Muscle of back (tissue), 11 donors: ENCODE measurements around the gene HCN2. TPM values are rescaled to one million over a fixed set of nuclear protein-coding genes. Genes with fewer than 3 reads are reported as not detected.
"Not testable (repeated sequence)": the region's sequence is repeated elsewhere in the genome, so short reads cannot be mapped to it uniquely, and the experiment has no call there.

Experiments used
- DNase-seq, 3 donors: peaks; one replicate each; pipeline versions ENCODE4 v3.0.0 to v3.0.0-alpha.2; 2013
- polyA plus RNA-seq, 10 donors: library from polyadenylated mRNA; unstranded; fragments of 120-200 nt; gene quantifications; one replicate each; pipeline ENCODE4 v1.2.1, GENCODE V29; 2013; ENCODE audit not compliant: insufficient read length in 10 of 10

HCN2 gene
- polyA plus RNA-seq, 10 donors, result 0.13 to 0.51 (median 0.23) TPM

DNA sequence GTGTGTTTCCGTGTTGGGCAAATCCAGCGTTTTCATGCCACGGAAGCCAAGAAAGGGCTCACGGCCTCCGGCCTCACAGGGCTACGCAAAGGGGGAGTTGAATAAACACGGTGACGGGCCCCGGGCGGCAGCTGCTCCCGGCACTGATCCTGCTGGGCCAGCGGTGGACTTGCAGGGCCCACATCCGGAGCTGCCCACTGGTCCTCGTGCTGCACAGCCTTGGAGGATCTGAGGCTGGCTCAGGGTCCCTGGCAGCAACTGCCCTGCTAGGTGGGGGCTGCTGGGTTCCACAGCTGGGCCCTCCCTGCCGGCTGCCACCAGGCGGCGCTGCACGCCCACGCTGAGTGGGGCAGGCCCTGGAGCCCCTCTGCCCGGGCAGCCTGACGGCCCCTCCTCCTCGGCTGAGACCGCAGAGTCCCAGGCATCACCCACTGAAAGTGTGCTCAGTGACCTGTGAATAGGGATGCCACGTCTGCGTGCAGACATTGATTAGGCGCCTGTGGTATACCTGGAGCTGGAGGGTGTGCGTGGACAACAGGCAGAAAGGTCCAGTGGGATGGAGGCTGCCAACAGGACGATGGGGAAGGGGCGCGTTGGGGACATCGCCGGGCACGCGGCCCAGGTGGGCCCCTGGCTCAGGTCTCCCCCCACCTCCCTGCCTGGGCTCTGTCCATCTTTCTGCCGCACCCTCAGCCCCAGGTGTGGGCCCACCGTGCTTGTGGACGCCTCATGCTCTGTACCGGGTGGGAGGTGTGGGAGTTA, 5.3 kb upstream of the HCN2 start:
- DNase-seq, result peak in 2 of 3 donors; percentile 42 to 64

GRCh38 chr19:585146-585545, 4.5 kb upstream of the HCN2 start:
- DNase-seq, result not testable (repeated sequence)

DNA sequence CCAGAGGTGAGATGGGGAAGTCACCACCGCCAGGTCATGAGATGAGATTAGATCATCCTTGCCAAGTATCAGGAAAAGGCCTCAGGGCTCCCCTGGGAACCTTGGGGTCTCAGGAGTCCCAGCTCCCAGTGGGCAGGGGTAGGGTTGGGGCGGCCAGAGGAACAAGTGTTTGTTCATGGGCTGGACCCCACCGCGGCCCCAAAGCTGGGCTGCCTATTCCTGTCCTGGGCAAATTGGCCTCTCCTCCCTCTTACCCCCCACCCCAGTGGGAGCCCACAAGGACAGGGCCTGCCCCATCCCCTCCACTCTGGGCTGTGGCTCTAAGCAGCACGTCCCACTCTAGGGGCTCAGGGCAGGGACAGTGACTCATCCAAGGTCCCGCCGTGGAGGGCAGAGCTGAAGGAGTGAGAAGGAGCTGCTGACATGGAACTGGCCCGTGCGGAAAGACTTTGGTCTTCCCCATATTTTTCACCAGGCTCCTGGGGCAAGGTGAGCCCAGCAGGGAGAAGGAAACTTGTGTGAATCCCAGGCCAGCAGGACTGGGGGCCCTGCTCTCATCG, 4.0 kb upstream of the HCN2 start:
- no peak for DNase-seq

DNA sequence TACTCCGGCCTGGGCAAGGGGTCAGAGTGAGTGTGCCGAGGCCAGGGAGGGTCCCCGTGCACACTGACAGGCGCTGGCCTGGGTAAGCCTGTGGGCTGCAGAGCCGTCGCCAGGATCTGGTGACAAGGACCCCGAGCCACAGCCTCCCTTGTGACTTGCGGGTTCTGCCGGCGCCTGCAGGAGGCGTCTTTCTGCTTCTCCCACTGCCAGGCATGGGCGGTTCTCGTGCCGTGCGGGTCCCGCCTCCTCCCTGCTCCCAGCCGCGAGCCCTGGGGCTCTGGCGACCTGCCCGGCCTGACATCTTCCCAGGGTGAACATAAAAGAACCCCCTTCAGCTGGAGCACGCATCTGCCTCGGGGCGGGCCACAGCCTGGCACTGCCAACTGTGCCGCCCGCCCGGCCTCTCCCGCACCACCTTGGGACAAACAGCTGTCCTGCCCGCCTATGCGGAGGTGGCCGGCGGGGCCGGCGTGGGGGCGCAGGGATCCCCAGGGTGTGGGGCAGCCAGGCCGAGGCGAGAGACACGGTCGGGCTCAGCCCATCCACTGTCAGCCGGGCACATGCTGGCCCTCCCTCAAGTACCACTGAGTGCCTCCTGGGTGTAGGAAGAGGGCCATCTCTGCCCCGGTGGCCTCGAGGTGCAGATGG, 1.5 kb upstream of the HCN2 start:
- DNase-seq, result peak in 2 of 3 donors; percentile 35 to 62

DNA sequence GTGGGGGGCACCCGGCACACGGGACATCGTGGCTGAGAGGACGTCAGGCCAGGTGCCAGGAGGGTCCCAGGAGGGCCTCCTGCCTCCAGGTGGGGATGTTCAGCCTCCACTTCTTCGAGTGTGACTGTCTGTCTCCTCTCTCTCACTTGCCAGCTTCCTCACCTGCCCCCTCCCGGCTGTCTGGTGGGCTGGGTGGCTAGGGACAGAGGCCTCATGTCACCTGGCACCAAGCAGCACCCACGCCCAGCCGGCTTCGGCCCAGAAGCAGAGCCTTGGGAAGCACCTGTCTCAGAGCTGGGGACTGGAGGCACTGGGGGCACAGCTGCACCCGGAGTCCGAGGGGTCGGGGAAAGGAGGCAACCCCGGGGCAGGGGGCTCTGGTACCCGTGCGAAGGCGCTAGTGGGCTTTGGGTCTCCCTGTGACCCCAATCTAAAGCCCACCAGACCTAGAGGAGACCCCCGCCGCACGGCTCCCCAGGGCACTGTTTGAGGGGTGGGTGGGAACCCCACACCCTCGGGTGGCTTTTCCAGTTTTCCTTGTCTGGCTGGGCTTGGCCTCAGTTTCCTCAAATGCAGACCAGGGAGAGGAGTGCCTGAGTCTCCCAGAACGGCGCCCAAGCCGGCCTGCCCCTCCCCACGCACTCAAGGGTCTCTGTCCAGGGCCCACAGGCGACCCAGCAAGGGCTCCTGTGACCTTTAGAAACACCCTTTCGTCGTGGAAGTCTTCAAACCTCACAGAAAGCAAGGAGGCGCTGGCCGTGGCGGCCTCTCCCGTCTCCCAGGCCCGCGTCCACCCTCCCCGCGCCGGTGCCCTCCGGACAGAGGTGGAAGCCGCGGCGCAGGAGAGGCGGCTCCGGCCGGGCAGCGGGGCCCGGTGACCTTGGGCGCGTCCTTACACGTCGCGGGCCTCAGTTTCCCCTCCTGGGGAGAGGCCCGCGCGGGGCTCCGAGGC, 664 bp upstream of the HCN2 start:
- DNase-seq, result no peak

DNA sequence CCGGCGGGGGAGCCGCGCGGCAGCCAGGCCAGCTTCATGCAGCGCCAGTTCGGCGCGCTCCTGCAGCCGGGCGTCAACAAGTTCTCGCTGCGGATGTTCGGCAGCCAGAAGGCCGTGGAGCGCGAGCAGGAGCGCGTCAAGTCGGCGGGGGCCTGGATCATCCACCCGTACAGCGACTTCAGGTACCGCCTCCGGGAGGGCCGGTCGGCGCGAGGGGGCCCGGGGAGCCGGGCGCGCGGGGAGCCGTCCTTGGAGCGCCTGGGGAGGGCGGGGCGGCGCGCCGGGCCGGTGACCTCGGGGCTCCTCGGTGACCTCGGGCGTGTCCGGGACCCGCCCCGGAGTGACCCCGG, 690 bp downstream of the HCN2 start:
- peak in 1 of 3 donors; percentile 52 for DNase-seq

- DNase-seq, result no peak
Observed at GRCh38 chr19:590750-591098, 1.0 kb downstream of the HCN2 start.

- peak in 2 of 3 donors; percentile 46 to 74 for DNase-seq
Observed at GRCh38 chr19:591099-591958, 1.6 kb downstream of the HCN2 start.

DNA sequence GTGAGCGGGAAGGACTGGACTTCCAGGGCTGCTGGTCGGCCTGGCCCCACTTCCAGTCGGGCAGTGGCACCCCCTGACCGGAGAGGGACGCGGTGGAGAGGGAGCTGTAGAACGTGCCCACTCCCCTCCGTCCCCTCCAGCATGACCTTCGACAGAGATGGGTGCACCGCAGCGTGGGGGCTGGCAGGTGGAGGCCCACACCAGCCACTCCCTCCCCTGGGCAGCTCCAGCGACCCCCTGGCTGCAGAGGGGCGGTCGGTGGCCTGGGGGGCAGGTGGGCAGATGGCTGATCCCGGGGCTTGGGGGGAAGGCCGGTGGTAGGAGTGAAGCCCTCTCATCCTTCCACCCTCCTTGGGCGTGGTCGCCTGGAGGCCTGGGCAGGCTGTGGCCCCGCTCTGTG, 2.4 kb downstream of the HCN2 start:
- no peak for DNase-seq

DNA sequence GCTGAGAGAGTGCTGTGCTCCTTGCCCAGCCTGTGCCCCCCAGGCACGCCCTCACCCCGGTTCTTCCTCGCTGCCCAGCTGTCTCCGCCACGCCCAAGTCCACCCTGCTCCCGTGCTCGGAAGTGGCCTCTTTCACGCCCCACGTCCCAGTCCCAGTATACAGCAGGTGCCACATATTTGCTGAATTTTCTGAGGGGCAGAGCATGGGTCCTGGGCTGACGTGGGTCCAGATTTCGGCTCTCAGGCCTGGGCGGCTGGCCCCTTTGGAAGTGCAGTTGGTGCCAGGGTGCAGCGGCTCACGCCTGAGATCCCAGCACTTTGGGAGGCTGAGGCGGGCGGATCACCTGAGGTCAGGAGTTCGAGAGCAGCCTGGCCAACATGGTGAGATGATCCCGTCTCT, 3.4 kb downstream of the HCN2 start:
- no peak for DNase-seq

DNA sequence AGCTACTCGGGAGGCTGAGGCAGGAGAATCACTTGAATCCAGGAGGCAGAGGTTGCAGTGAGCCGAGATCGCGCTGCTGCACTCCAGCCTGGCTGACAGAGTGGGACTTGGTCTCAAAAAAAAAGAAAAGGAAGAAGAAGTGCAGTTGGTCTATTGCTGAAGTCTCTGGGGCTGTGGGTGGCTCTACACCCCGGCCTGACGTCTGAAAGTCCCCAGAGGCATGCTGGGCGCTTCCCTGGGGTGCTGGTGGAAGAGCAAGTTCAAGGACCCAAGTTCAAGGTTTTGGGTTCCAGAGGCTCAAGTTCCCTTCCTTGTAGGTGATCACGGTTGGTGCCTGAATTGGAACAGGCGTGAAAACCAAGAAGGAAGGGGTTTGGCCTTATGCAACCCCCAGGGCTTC, 3.8 kb downstream of the HCN2 start:
- DNase-seq, result no peak

DNA sequence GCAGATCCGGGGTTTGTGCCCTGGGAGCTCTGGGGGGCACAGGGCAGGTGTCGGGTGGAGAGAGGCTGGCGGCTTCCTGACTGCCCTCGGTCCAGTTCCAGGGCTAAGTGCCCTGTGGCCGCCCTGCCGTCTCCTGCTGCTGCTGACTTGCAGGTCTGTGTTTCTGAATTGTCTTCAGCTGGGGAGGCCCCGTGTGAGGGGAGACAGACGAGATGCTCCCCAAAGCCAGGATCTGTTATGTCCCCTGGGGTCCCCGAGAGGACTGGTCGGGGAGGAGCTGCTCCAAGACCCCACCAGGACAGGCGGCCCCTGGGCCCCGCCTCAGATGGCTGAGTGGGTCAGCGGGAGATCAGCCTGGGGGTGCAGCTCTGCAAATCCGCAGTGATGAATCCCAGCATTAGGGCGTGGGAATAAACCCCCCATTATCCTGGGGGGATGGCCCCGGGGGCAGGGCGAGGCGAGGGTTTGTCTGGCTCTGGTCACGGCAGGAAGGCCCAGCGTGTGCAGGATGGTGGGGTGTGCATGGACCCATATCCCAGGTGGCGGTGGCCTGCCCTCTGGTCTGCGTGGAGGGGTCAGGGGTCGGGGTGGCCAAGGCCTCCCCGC, 4.7 kb downstream of the HCN2 start:
- no peak for DNase-seq

GRCh38 chr19:595326-596262, 5.9 kb downstream of the HCN2 start:
- DNase-seq, result no peak

DNA sequence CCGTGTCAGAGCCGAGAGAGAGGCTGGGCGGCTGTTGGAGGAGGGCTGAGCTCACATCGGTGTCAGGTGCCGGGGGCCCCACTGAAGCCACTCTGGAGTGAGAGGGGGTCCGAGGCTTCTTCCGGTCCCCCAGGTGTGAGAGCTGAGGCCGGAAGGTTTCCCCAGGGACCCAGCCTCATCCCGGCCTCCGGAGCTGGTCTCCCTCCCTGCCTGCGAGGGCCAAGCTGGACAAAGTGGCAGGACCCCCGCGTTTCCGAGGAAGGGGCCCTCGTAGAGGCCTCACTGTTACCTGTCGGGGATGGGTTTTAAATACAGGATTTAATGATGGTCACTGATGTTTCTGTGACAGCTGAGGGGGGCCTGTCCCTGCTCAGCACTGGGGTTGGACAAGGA, 6.6 kb downstream of the HCN2 start:
- DNase-seq, result no peak

DNA sequence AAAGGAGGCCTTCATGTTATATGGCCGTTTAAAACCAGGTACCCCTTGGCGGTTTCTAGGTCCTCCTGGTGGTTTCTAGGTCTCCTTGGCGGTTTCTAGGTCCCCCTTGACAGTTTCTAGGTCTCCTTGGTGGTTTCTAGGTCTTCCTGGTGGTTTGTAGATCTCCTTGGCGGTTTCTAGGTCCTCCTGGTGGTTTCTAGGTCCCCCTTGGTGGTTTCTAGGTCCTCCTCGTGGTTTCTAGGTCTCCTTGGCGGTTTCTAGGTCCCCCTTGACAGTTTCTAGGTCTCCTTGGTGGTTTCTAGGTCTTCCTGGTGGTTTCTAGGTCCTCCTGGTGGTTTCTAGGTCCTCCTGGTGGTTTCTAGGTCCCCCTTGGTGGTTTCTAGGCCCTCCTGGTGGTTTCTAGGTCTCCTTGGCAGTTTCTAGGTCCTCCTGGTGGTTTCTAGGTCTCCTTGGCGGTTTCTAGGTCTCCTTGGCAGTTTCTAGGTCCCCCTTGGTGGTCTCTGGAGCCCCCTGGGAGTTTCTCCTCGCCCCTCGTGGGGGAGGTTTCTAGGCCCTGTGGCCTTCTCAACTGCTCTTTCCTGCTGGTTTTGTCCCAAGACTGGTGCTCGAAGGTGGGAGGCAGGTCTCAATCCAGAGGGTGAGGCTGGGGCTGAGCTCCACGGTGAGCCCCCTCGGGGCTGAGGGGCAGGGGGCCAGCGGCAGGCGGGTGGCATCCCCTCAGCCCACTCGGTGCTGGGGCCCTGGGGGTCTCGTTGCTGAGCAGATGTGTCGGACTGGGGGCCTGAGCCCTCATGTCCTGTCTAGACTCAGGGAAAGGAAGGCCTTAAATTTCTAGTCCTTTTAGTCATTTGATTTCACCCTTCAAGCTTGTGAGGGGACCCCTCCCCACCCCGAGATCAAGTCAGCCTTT, 8.0 kb downstream of the HCN2 start:
- DNase-seq, result no peak

DNA sequence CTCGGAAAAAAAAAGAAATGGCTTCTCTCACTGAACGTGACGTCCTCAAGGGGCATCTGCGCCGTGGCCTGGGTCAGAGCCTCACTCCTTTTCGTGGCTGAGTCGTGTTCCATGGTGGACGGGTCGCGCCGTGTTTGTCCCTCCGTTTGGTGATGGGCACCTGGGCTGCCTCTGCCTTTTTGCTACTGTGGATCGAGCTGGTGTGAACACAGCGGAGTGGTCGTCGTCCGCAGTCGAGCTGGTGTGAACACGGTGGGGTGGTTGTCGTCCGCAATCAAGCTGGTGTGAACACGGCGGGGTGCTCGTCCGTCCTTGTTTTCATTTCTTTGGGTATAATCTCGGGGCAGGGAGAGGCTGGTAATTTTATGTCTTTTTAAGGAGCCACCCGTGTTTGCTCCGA, 11.6 kb downstream of the HCN2 start:
- no peak for DNase-seq

DNA sequence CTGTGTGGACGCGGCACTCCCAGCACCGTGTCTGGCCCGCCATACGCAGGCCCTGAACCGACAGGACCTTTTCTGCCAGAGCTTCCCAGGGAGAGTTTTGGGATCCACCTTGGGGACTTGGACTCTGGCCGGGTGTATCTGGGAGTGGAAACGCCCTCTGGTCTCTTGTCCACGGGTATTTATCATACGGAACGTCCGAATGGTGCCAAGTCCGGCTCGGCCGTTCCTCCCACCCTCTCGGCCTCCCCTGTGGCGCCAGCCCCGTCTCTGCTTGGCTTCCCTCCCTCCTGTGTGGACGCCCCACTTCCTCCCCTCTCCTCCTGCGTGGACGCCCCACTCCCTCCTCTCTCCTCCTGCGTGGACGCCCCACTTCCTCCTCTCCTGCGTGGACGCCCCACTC, 12.1 kb downstream of the HCN2 start:
- DNase-seq, result no peak
